Chondrocyte (in vitro differentiated cells): Measurements from ENCODE around the gene CDCA4. TPM values are rescaled to one million over a fixed set of nuclear protein-coding genes. Genes with fewer than 3 reads are reported as not detected.

ENCODE experiments used
- DNase-seq: peaks from one replicate; pipeline ENCODE4 v3.0.0; 2021; ENCODE audit warnings: mixed read lengths, low spot score
- H3K27ac Mint-ChIP-seq: one replicate; pipeline ENCODE4 v1.8.0; 2021; ENCODE audit warnings: mild to moderate bottlenecking, moderate library complexity, mixed read lengths; ENCODE audit not compliant: unreplicated experiment
- H3K27me3 Mint-ChIP-seq: 2 replicates; pipeline ENCODE4 v1.8.0; 2021; ENCODE audit warnings: low read depth, mixed read lengths
- H3K36me3 Mint-ChIP-seq: 2 replicates; pipeline ENCODE4 v1.8.0; 2021; ENCODE audit warnings: low read depth, mixed read lengths
- H3K4me1 Mint-ChIP-seq: 2 replicates; pipeline ENCODE4 v1.8.0; 2021; ENCODE audit warnings: low read depth, mild to moderate bottlenecking, mixed read lengths
- H3K4me3 Mint-ChIP-seq: one replicate; pipeline ENCODE4 v1.8.0; 2021; ENCODE audit warnings: mild to moderate bottlenecking, moderate library complexity, mixed read lengths; ENCODE audit not compliant: unreplicated experiment
- H3K9me3 Mint-ChIP-seq: 2 replicates; pipeline ENCODE4 v1.8.0; 2021; ENCODE audit warnings: low read depth, mixed read lengths
- CTCF ChIP-seq: fragments of 200-600 bp; sonication (generic); IDR thresholded peaks from 2 replicates; pipeline ENCODE4 v1.5.0; 2021; ENCODE audit warnings: antibody characterized with exemption, mild to moderate bottlenecking, moderate library complexity
- total RNA-seq: library from RNA; stranded (reverse); gene quantifications from 3 replicates; pipeline ENCODE4 v1.2.1, GENCODE V29; 2021

CDCA4 gene
- total RNA-seq, 1 donor from 2014 or later: 18.0 TPM

GRCh38 chr14:104975481-104976197, 45.2 kb downstream of the CDCA4 start:
- Mint-ChIP-seq H3K4me3 (peak overlapping the region; percentile 91), H3K36me3 (no peaks in the 10 kb centered on the region), H3K27me3 (no peaks in the 10 kb centered on the region), H3K9me3 (no peaks in the 10 kb centered on the region), H3K27ac (no peak overlapping the region), H3K4me1 (peaks cover 75% of the 10 kb centered on the region)
- TF ChIP-seq CTCF: no peak
- DNase-seq: peak; percentile 89

GRCh38 chr14:104974665-104975390, 46.1 kb downstream of the CDCA4 start:
- H3K27me3 Mint-ChIP-seq: no peaks in the 10 kb centered on the region
- no peak for TF ChIP-seq CTCF
- no peaks in the 10 kb centered on the region for H3K36me3 Mint-ChIP-seq
- H3K4me3 Mint-ChIP-seq: no peak overlapping the region
- no peaks in the 10 kb centered on the region for H3K9me3 Mint-ChIP-seq
- peak; percentile 89 for DNase-seq
- H3K4me1 Mint-ChIP-seq: peaks cover 77% of the 10 kb centered on the region
- peak overlapping the region; percentile 93 for H3K27ac Mint-ChIP-seq

GRCh38 chr14:104974146-104974541, 46.7 kb downstream of the CDCA4 start:
- TF ChIP-seq CTCF: no peak
- peak overlapping the region; percentile 93 for H3K27ac Mint-ChIP-seq

DNA sequence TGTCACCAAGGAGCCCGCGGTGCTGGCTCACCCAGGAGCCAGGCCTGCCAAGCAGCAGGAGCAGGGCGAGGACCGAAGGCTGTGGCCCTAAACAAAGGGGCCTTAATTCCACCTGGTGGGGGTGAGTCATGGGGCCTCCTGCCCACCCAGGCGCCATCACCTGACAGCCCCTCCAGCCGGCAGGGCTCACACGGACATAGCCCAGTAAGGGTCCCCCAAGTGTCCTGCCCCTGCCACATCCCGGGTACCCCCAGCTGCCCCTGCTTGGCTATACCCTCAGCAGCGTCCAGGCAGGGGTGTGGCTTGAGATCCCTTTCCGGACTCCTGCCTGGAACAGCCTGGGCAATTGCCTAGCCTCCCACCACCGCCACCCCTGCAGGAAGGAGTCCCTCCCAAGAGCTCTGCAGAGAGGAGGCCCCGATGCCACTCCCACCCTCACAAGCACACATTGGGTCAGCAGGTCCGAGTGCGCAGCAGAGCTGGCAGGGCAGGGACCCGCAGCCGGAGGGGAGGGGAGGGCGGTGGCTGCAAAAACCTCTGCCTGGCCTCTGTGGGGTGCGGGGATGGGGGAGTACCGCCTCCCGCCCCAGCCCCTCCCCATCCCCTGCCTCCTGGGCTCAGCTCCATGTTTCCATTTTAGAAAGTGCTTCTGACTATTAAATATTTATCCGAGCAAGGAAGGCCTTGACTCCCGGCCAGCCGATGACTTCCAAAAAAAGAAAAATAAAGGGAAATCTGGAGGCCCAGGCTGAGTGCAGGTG, 47.3 kb downstream of the CDCA4 start:
- TF ChIP-seq CTCF: peak; percentile 4
- H3K4me1 Mint-ChIP-seq: peaks cover 79% of the 10 kb centered on the region
- peak overlapping the region; percentile 95 for H3K27ac Mint-ChIP-seq
- no peaks in the 10 kb centered on the region for H3K27me3 Mint-ChIP-seq
- H3K4me3 Mint-ChIP-seq: peak overlapping the region; percentile 31
- H3K9me3 Mint-ChIP-seq: no peaks in the 10 kb centered on the region
- peak; percentile 99 for DNase-seq
- no peaks in the 10 kb centered on the region for H3K36me3 Mint-ChIP-seq

More at GRCh38 chr14:104974146-104974541, 46.7 kb downstream of the CDCA4 start:
- Mint-ChIP-seq H3K4me1 (peaks cover 78% of the 10 kb centered on the region), H3K4me3 (peak overlapping the region; percentile 6), H3K27me3 (no peaks in the 10 kb centered on the region), H3K36me3 (no peaks in the 10 kb centered on the region), H3K9me3 (no peaks in the 10 kb centered on the region)
- DNase-seq: peak; percentile 91

DNA sequence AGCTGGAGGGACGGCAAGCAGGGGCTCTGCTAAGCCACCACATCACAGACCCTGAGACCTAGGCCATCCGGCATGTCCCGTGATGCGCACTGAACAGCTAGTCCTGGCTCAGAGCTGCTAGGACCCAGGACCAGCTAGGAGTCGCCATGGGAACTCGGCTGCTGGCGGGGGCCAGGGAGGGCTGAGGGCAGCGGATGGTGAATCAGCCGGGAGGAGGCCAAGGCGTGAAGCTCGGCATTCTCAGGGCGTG, 47.8 kb downstream of the CDCA4 start:
- no peak for DNase-seq
- no peaks in the 10 kb centered on the region for H3K36me3 Mint-ChIP-seq
- peaks cover 84% of the 10 kb centered on the region for H3K4me1 Mint-ChIP-seq
- no peak overlapping the region for H3K4me3 Mint-ChIP-seq
- peak overlapping the region; percentile 95 for H3K27ac Mint-ChIP-seq
- no peaks in the 10 kb centered on the region for H3K9me3 Mint-ChIP-seq
- no peaks in the 10 kb centered on the region for H3K27me3 Mint-ChIP-seq
- no peak for TF ChIP-seq CTCF
